Measurements from ENCODE around the gene BDNF. TPM values are rescaled to one million over a fixed set of nuclear protein-coding genes. Genes with fewer than 3 reads are reported as not detected.

The BDNF gene
- total RNA-seq, 1 experiment from 2014 or later = 2.8 TPM

Other genes starting within 250 kb of the BDNF start
- 3.9 and 4.9 TPM in 2 replicates for gene LGR4, start 227.7 kb downstream of the BDNF start, total RNA-seq (2014; rRNA removed)
- 44.0 and 44.8 TPM in 2 replicates for gene LIN7C, start 193.7 kb downstream of the BDNF start, total RNA-seq (2014; rRNA removed)

All from LHCN-M2 (cell line).